ENCODE results near the gene ANKRD33B. TPM values are rescaled to one million over a fixed set of nuclear protein-coding genes. Genes with fewer than 3 reads are reported as not detected.

Gene ANKRD33B
- total RNA-seq, 1 experiment from 2014 or later, result 6.9 TPM

GRCh38 chr5:10527281-10527950 is 36.5 kb upstream of the ANKRD33B start:
- Histone ChIP-seq H4K91ac (ENCODE audit: insufficient read length, low read depth, low read length) (no peak overlapping the region), H3K14ac (ENCODE audit: insufficient read depth, low read length) (no peak overlapping the region), H3K4me2 (ENCODE audit: insufficient read depth, insufficient read length, low read length) (no peak overlapping the region), H3K23ac (ENCODE audit: insufficient read length, low read depth, low read length) (no peak overlapping the region), H3K56ac (ENCODE audit: insufficient read length, low read depth, low read length) (no peak overlapping the region), H3K79me2 (ENCODE audit: insufficient read depth, low read length) (no peaks in the 10 kb centered on the region), H2BK20ac (ENCODE audit: low read depth, low read length, poor library complexity, severe bottlenecking) (no peak overlapping the region), H2BK15ac (ENCODE audit: low read depth, low read length) (no peak overlapping the region), H2AFZ (ENCODE audit: low read length) (no peak overlapping the region), H3K4me1 (ENCODE audit: insufficient read depth, low read length) (no peaks in the 10 kb centered on the region), H2BK5ac (ENCODE audit: insufficient read length, low read length) (no peak overlapping the region), H3K23me2 (ENCODE audit: insufficient read length, low read depth, low read length, poor library complexity, severe bottlenecking) (no peaks in the 10 kb centered on the region), H3K18ac (ENCODE audit: insufficient read length, low read depth, low read length) (no peak overlapping the region), H4K8ac (replicated peaks; ENCODE audit: insufficient read length, low read depth, low read length) (no peak overlapping the region), H3K9ac (ENCODE audit: extremely low read depth, insufficient read length, low read length) (no peak overlapping the region), H3K4ac (ENCODE audit: low read depth, low read length) (no peak overlapping the region), H3T11ph (ENCODE audit: low read length) (no peak overlapping the region), H3K27me3 (ENCODE audit: insufficient read depth, low read length) (no peaks in the 10 kb centered on the region), H2BK120ac (ENCODE audit: low read depth, low read length, poor library complexity, severe bottlenecking) (no peak overlapping the region), H3K27ac (ENCODE audit: insufficient read length, low read depth, low read length) (no peak overlapping the region), H2AK5ac (ENCODE audit: insufficient read length, low read length) (no peak overlapping the region), H2BK12ac (ENCODE audit: insufficient read length, low read depth, low read length) (no peak overlapping the region), H3K79me1 (ENCODE audit: insufficient read depth, low read depth, low read length, poor library complexity, severe bottlenecking) (no peaks in the 10 kb centered on the region), H3K9me3 (ENCODE audit: control insufficient read depth, low read depth, low read length) (no peaks in the 10 kb centered on the region), H4K20me1 (ENCODE audit: control insufficient read depth, insufficient read depth, insufficient read length) (no peaks in the 10 kb centered on the region), H4K5ac (ENCODE audit: insufficient read length, low read depth, low read length) (no peak overlapping the region)
- peaks cover 29 to 35% of the 10 kb centered on the region in 2 experiments for H3K4me1 Mint-ChIP-seq
- TF ChIP-seq CTCF (conservative IDR thresholded peaks at IDR 0.05), result no peak
- DNase-seq, result no peak
- H3K36me3 Mint-ChIP-seq (ENCODE audit: insufficient read depth in 1 of 3, low read depth in 3 of 3), result peaks cover 2 to 12% (median 12%) of the 10 kb centered on the region in 3 experiments; a peak in 5 of 7 replicates
- H3K27me3 Mint-ChIP-seq (ENCODE audit: low read depth), result peaks cover 27% of the 10 kb centered on the region
- peaks cover 9 to 13% of the 10 kb centered on the region in 2 experiments for H3K9me3 Mint-ChIP-seq
- H3K27ac Mint-ChIP-seq, result no peak overlapping the region; a peak in 1 of 7 replicates
- no CpG with 5 or more reads among the region's 11 CpGs for WGBS (ENCODE audit: extremely low coverage, insufficient read length, low lambda C conversion rate)
- no peak overlapping the region for H3K4me3 Mint-ChIP-seq
